Iris pigment epithelial cell (primary cell): ENCODE data around the gene DYNC1I1.

ENCODE experiments used
- DNase-seq: peaks from one replicate; pipeline ENCODE4 v3.0.0-alpha.2; 2011; ENCODE audit warnings: low read depth

The DYNC1I1 gene

GRCh38 chr7:95772298-95772770, at the start of gene DYNC1I1:
TSS of gene DYNC1I1 (plus strand) at chr7:95772554. CDS start at chr7:95804730, 32,176 bp downstream.
- DNase-seq: peak; percentile 62

- DNase-seq: peak; percentile 57
Observed at GRCh38 chr7:95723583-95724180, 48.7 kb upstream of the DYNC1I1 start.

GRCh38 chr7:95725205-95725604, 47.1 kb upstream of the DYNC1I1 start:
- no peak for DNase-seq

GRCh38 chr7:95730493-95731280, 41.7 kb upstream of the DYNC1I1 start:
- no peak for DNase-seq

DNA sequence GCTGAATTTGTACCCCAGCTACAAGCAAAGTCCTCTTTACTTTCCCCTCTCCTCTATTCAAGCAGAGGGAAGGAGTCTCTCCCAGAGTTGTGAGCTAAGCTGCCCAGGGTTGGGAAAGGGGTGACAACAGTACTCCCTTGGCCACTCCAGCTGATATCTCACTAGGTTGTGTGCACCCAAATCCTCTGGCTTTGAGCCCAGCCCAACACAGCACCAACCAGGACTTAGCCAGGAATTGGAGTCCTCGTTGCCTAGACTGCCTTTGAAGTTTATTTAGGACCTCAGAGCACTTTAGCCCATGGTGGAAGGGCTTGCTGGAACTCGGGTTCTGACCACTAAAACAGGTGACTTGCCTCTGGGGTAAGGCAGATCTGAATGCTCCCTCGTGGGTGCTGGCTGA, 35.7 kb upstream of the DYNC1I1 start:
- no peak for DNase-seq

DNA sequence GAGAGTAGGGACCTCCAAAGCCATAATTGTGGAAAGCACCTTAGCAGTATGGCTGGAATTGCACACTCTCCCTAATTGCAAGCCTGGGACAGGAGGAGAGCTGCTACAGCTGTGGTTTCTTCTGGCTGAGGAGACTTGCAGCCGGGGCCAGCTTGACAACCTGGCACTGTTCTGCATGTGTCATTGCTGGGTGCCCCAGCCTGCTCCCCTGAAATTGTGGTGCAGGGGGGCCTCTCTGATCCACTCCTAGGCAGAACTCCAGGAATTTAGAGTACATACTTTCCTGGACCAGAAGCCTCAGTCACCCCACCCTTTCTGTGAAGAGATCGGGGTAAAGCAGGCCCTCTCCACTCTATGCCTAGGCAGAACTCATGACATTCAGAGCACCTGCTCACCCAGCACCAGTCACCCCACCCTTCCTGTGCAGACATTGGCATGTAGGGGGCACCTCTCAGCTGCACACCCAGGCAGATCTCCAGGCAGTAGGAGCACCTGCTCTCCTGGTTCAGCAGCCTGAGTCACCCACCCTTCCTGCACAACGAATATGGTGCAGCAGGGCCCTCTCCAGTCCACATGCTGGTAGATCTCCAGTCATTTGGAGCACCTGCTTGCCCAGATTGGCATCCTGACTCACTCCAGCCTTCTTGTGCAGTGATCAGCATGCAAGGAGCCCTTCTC, 34.4 kb upstream of the DYNC1I1 start:
- DNase-seq: no peak

DNA sequence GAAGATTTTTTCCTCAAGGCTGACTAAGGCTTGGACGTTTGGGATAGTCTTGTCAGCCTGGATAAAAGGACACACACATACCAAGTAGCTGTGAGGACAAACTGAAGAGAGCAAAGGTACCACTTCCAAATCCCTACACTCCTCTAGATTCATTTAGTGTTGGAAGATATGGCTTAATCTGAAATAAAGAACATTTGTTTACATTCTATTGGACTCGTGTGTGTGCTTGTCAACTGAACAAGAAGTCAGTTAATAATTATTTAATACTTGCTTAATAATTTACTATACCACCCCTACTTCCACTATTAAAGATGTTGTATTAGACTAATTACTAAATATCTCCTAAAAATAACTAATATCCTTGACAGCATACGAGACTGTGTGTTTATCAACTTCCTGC, 23.3 kb upstream of the DYNC1I1 start:
- no peak for DNase-seq

DNA sequence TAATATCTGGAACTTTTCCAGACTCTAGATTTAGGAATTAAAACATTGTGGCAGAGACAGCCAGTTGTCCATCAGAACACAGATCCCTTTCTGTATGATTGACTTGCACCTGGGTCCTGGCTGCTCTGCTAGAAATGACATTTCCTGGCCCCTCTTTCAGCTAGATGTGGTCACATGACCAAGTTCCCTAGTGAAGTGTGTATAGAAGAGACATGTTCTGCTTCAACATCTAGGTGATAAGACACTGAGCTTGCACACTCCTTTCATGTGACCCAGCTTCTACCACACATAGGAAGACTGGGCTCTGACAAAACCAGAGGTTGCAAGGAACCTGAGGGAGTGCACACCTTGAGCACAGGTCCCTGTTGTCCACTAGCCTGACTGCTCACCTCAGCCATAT, 22.8 kb upstream of the DYNC1I1 start:
- DNase-seq: no peak

DNA sequence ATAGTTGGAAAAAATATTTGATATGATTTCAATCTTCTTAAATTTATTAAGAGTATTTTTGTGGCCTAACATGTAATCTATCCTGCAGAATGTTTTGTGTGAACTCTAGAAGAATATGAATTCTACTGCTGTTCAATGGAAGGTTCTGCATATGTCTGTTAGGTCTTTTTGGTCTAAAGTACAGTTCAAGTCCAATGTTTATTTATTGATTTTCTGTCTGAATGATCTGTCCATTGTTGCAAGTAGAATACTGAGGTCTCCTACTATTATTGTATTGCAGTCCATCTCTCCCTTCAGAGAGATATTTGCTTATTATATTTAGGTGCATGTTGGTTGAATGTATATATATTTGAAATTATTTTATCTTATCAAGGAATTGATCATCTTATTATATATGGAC, 18.9 kb upstream of the DYNC1I1 start:
- no peak for DNase-seq

- DNase-seq: no peak
Observed at GRCh38 chr7:95755277-95755934, 16.9 kb upstream of the DYNC1I1 start.

DNA sequence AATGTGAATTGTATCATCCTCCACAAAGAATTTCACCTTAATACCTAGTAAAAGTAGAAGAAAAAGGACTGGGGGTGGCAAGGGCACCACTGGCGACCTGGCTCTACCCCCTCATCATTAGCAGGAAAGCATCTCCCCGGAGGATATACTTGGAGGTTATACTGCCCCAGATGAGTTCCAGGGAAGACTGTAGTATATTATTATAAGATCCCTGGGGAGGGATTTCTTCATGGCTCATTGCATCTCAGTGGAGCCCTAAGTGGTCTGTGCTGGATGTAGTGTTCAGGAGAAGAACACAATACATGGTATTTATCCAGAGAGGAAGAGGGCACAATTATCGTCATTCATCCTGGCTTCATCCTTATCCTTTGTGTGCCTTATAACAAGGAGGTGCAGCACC, 14.2 kb upstream of the DYNC1I1 start:
- DNase-seq: no peak

DNA sequence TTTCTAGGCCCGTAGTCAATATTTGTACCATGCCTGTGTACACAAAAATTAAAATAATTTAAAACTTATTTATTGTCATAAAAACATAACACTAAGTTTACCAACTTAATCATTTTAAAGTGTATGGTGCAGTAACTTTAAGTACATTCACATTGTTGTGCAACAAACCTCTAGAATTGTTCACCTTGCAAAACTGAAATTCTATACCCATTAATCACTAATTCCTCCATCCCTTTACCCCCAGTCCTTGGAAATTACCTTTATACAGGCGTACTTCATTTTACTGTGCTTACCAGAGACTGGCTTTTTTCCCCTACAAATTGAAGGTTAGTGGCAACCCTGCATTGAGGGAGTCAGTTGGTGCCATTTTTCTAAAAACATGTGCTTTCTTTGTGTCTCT, 6.3 kb upstream of the DYNC1I1 start:
- no peak for DNase-seq

GRCh38 chr7:95766657-95767056, 5.7 kb upstream of the DYNC1I1 start:
- DNase-seq: no peak

DNA sequence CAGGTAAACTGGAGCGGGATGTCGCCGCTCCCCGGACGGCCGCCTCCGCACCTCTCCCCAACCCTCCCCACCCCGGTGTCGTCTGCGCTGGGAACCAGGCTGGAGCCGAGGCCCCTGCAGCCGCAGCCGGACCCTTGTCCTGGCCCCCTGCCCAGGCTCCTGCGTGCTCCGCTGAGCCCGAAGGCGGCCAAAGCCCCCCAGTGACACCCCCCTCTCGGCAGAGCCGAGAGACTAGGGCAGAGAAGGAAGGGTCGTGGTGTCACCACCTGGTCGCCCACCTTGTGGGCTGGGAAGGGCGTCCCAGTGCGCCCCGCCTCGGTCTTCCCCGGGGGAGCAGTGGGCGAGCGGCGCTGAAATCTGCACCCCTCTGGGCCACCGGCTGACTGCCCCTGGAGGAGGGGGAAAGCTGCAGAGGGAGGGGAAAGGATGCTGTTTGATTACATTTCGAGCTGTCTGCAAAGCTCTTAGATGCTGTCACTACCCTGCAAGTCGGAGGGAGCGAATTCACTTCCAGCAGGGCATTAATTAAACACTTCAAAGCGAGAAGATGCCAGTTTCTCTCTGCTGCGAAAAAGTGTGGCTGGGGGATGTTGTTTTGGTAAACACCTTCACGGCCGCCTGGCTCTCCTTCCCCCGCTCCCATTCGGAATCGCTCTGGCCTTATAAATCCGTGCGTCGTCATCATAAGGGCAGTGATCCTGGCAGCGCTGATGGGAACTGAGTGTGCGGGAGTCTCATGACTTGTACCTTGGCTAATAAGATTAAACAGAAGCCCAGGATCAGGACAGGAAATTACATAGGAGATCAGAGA, 622 bp downstream of the DYNC1I1 start:
- DNase-seq: peak; percentile 53

GRCh38 chr7:95776561-95777185, 4.3 kb downstream of the DYNC1I1 start:
- DNase-seq: no peak

- DNase-seq: no peak
Observed at GRCh38 chr7:95777269-95777668, 4.9 kb downstream of the DYNC1I1 start.

DNA sequence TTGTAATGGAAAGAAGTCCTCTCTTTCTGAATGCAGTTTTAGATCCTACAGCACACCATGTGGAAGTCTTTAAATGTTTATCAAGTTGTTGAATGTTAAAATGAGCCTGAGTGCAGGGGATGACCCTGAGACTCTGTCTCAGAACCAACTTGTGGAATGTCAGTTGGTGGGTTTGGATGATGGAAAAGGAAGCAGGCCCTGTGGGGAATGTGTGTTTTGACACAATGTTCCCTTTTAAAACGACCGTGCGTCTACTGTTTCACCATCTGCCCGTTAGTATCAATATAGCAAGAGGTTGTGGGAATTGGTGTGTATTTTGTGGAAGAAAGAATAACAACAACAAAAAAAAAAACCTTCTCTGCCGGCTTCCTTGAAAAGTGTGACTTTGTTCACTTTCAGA, 8.3 kb downstream of the DYNC1I1 start:
- DNase-seq: no peak

DNA sequence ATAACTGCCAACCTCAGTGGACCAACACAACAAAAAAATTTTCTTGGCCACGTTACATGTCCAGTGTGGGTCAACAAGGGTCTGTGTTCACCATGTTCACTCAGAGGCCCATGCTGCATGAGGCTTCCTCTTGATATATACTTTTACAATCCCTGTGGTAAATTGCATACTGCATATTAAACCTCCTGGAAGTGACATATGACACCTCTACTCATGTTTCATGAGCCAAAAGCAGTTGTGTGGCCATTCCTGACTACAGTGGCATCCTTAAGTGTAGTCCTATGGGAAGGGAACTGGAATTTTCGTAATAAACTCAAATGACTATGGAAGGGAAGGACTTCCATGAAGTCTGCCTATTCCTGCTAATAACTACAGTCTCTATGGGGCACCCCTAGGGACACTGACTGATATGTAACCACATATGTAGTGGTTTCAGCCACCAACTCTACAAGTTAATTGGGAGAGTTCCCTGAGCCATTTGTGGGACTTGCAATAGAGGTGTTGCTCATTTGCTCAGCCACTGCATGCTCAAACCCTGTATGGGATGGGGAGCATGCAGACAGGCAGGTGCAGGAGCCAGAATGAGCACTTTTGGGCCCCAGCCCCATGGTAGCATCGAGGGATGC, 9.7 kb downstream of the DYNC1I1 start:
- no peak for DNase-seq

GRCh38 chr7:95784796-95785195, 12.4 kb downstream of the DYNC1I1 start:
- DNase-seq: no peak

DNA sequence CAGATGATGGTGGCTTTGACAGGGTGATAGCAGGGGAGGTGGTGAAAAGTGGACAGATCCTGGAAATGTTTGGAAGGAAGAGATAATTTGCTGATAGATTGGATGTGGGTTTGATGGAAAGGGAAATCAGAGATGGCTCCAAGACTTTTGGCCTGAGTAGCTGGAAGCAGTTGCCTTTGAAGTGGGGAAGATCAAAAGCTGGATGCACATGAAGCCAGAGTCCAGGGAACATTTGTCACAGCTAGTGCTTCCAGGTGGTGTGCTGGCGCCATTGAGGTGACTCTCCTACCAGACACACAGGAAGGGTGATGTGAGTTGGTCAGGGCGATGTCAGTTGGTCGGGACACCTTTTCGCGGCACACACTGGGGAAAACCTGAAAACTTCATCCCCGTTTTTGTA, 15.9 kb downstream of the DYNC1I1 start:
- no peak for DNase-seq

DNA sequence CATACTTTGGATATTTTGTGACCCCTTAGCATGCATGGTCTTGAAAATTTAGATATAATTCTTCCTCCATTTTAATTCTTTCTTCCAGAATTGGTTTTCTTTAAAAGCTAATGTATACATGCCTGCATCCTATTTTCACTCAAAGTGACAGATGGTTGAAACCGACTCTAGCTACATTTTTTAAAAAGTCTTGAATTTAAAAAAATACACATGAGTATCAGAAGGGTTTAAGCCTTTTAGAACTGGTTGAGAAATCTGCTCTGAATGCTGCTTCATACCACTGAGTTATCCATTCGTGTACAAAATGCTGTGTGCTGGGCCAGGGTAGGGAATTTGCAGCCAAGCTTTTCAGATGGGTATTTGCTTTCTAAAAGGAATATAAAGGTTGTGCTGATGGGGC, 16.5 kb downstream of the DYNC1I1 start:
- no peak for DNase-seq
